ENCODE measurements around the gene GPC3.

- TF ChIP-seq CTCF (IDR thresholded peaks at IDR 0.05; ENCODE audit: low read depth, low read length, poor library complexity, severe bottlenecking) = no peak
- TF ChIP-seq EZH2phosphoT487 (IDR thresholded peaks at IDR 0.05; ENCODE audit: borderline replicate concordance, low read length) = no peak
Measured at GRCh38 chrX:133709501-133709900, 275.9 kb downstream of the GPC3 start.

Measured in DOHH2 (cell line).